Heart right ventricle (tissue), 16 donors: ENCODE data around the gene NTSR1. TPM values are rescaled to one million over a fixed set of nuclear protein-coding genes. Genes with fewer than 3 reads are reported as not detected.

Experiments
- ATAC-seq, 8 donors: fragments of 200-7000 bp; cut with Tn5 transposase; one replicate each; pipeline ENCODE4 v1.9.1; 2020; ENCODE audit warnings: mild to moderate bottlenecking in 8 of 8, moderate library complexity in 8 of 8, moderate number of reproducible peaks in 1 of 8
- DNase-seq, 2 donors: peaks; one replicate each; pipeline ENCODE4 v3.0.0-alpha.2; 2020
- H3K27ac ChIP-seq, 10 donors: fragments of 200-600 bp; sonication (generic) in 2 of 10; one replicate each; pipeline versions ENCODE4 v1.5.0 to v1.8.0; 2020 to 2022; ENCODE audit warnings: mild to moderate bottlenecking in 3 of 10
- H3K27me3 ChIP-seq, 7 donors: fragments of 200-600 bp; one replicate each; pipeline ENCODE4 v1.8.0; 2021 to 2022; ENCODE audit warnings: mild to moderate bottlenecking in 2 of 7
- H3K36me3 ChIP-seq, 9 donors: fragments of 200-600 bp; sonication (generic) in 1 of 9; one replicate each; pipeline versions ENCODE4 v1.5.0 to v1.8.0; 2020 to 2022; ENCODE audit warnings: mild to moderate bottlenecking in 2 of 9
- H3K4me1 ChIP-seq, 9 donors: fragments of 200-600 bp; sonication (generic) in 1 of 9; one replicate each; pipeline versions ENCODE4 v1.5.0 to v1.8.0; 2020 to 2022; ENCODE audit warnings: mild to moderate bottlenecking in 4 of 9
- H3K4me3 ChIP-seq, 10 donors: fragments of 200-600 bp; sonication (generic) in 2 of 10; one replicate each; pipeline versions ENCODE4 v1.5.0 to v1.8.0; 2020 to 2022; ENCODE audit warnings: mild to moderate bottlenecking in 7 of 10, moderate library complexity in 2 of 10
- H3K9me3 ChIP-seq, 11 donors: fragments of 200-600 bp in 10 of 11; sonication (generic) in 2 of 11; one replicate each; pipeline versions ENCODE4 v1.5.0 to v1.8.0; 2013 to 2022; ENCODE audit warnings: mild to moderate bottlenecking in 2 of 11, control low read depth in 1 of 11, moderate library complexity in 1 of 11
- WGBS, 2 donors: extraction: QIAGEN DNeasy Blood & Tissue Kit; methylation state at CpG; one replicate each; pipeline ENCODE4 v1.1.7; 2013; ENCODE audit warnings: inconsistent platforms in 1 of 2; 5-methylcytosine and 5-hydroxymethylcytosine counted together
- intact Hi-C, 10 donors: fragments of 100-400 bp; cut with DNase I; formaldehyde crosslinking; loops; one replicate each; pipeline versions ENCODE4 v1.11.1 to v1.14.2; 2022
- polyA plus RNA-seq, 2 donors: library from polyadenylated mRNA; stranded (reverse); fragments of 200-250 nt; gene quantifications; one replicate each; pipeline ENCODE4 v1.2.3, GENCODE V29; 2013
- total RNA-seq, 10 donors: library from RNA; stranded (reverse); fragmentation: NEBNext Ultra II Directional in 3 of 10; extraction: Animal tissue kit (Norgen Biotek cat#: 25700) in 3 of 10; gene quantifications; one replicate each; pipeline versions ENCODE4 v1.2.1 to v1.2.4, GENCODE V29; 2021 to 2023
- TF ChIP-seq, protein P1 (sequence below), 9 donors: fragments of 200-600 bp; sonication (generic) in 2 of 9; IDR thresholded peaks; one replicate each; pipeline versions ENCODE4 v1.5.0 to v1.8.0; 2021 to 2022; ENCODE audit warnings: antibody characterized with exemption in 9 of 9, mild to moderate bottlenecking in 5 of 9, moderate library complexity in 1 of 9
- donor health status: Arrhythmogenic right ventricular cardiomyopathy.
- donor health status: ischemic (EF 13 %, LVEDD 7.1; RV severe dilation, severe dysfunction).
- donor health status: healthy with polysubstance abuse.
- donor health status: DM: no; HTN: yes; CAD: no.
- donor health status: DM: no; HTN: no; CAD: no.
- donor health status: ischemic (EF 25% LVEDD 6.9; RV normal size, moderate dysfunction).
- donor health status: ischemic (EF 25% LVEDD 5.7; RV mildly dilated, moderate dysfunction).
- donor health status: healthy.
- donor health status: DM: yes; HTN: yes; CAD: no.
- donor health status: Ischemic cardiomyopathy.
- donor health status: ischemic (EF 35%, LVEDD 5.7; RV mildly dilated, moderate dysfunction).
- donor health status: nonischemic (EF 11% LVEDD 7.7; RV severe dilation, severe dysfunction).
- donor health status: DM: yes; HTN: yes; CAD: no.
- donor health status: PGD.
- donor health status: ischemic (EF 29% LVEDD 5.4; RV normal size, mild dysfunction).
- donor health status: nonischemic (EF 23%, LVEDD 6.1; RV moderate dilation, normal function).

NTSR1 gene
- total and polyA plus RNA-seq, 12 donors, result 0.08 TPM; not detected in 10

DNA sequence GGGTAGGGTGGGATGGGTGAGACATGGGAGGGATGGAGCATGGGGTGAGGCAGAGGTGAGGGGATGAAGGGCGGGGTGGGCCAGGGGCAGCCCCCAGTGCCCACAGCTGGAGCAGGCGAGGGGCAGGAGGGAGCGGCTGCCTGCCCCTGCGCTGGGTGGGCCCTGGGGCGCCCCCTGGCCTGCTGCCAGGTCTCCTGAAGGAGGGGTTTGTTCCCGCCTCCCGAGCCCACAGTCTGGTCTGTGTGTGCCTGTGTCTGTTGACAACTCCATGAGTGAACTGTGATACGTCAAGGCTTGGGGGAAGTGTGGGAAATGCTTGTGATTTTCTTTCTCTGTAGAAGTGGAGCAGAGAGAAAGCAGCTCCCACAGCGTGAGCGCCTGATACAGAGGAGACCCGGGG lies 76.8 kb downstream of the NTSR1 start:
- Histone ChIP-seq H3K4me3 (no peak overlapping the region), H3K27me3 (no peaks in the 10 kb centered on the region), H3K4me1 (peaks cover 3 to 27% (median 15%) of the 10 kb centered on the region in 9 donors), H3K27ac (no peak overlapping the region), H3K9me3 (no peaks in the 10 kb centered on the region), H3K36me3 (no peaks in the 10 kb centered on the region)
- WGBS, 2 donors, result 49 to 66% methylated on average over 11 of the region's 11 CpGs
- no peak for ATAC-seq
- intact Hi-C loops, result loop anchor here in 1 of 10 donors (5.0 kb wide), 2 partner anchors 113 to 283 kb away; no protein-coding TSS in a partner anchor
- TF ChIP-seq, protein P1, sequence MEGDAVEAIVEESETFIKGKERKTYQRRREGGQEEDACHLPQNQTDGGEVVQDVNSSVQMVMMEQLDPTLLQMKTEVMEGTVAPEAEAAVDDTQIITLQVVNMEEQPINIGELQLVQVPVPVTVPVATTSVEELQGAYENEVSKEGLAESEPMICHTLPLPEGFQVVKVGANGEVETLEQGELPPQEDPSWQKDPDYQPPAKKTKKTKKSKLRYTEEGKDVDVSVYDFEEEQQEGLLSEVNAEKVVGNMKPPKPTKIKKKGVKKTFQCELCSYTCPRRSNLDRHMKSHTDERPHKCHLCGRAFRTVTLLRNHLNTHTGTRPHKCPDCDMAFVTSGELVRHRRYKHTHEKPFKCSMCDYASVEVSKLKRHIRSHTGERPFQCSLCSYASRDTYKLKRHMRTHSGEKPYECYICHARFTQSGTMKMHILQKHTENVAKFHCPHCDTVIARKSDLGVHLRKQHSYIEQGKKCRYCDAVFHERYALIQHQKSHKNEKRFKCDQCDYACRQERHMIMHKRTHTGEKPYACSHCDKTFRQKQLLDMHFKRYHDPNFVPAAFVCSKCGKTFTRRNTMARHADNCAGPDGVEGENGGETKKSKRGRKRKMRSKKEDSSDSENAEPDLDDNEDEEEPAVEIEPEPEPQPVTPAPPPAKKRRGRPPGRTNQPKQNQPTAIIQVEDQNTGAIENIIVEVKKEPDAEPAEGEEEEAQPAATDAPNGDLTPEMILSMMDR (IDR thresholded peaks at IDR 0.05), result no peak
- DNase-seq, result no peak

DNA sequence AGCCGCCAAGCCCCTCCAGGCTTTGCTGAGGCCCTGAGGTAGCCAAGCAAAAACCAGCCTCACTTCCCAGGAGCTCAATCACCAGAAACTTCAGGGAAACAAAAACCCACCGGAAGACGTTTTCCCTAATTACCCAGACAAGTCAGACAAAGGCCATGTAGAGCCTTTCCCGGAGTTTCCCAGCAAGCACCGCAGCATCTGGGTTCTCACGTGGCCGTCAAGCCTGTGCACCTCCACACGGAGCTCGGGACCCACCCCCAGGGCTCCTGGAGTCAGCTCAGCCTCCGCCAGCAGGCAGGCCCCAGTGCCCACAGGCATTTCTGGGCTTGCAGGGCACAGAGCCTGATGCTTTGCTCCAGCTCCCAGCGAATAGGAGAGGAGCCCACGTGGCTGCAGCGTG lies 77.5 kb downstream of the NTSR1 start:
- no peaks in the 10 kb centered on the region for H3K9me3 ChIP-seq
- H3K4me1 ChIP-seq, result peaks cover 3 to 28% (median 18%) of the 10 kb centered on the region in 9 donors
- no peaks in the 10 kb centered on the region for H3K27me3 ChIP-seq
- intact Hi-C loops, result loop anchor here in 1 of 10 donors (5.0 kb wide), 2 partner anchors 114 to 284 kb away; no protein-coding TSS in a partner anchor
- ATAC-seq (no peak), DNase-seq (no peak)
- TF ChIP-seq, protein P1 (IDR thresholded peaks at IDR 0.05), result no peak
- WGBS, 2 donors, result 77 to 79% methylated on average over 13 of the region's 13 CpGs
- no peak overlapping the region for H3K27ac ChIP-seq
- no peaks in the 10 kb centered on the region for H3K36me3 ChIP-seq
- no peak overlapping the region for H3K4me3 ChIP-seq

DNA sequence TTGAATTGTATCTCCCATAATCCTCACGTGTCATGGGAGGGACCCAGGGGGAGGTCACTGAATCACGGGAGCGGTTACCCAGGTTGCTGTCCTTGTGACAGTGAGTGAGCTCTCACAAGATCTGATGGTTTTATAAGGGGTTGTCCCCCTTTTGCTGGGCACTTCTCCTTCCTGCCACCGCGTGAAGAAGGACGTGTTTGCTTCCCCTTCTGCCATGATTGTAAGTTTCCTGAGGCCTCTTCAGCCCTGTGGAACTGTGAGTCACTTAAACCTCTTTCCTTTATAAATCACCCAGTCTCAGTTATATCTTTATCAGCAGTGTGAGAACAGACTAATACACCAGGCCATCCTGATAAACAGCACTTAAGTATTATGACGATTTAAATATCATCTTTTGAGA lies 78.7 kb downstream of the NTSR1 start:
- Histone ChIP-seq H3K27me3 (no peaks in the 10 kb centered on the region), H3K27ac (no peak overlapping the region), H3K36me3 (no peaks in the 10 kb centered on the region), H3K9me3 (no peaks in the 10 kb centered on the region), H3K4me1 (peaks cover 6 to 31% (median 22%) of the 10 kb centered on the region in 9 donors), H3K4me3 (no peak overlapping the region)
- ATAC-seq (no peak), DNase-seq (no peak)
- TF ChIP-seq, protein P1 (IDR thresholded peaks at IDR 0.05), result no peak
- intact Hi-C loops, result loop anchor here in 1 of 10 donors (5.0 kb wide), 2 partner anchors 115 to 285 kb away; no protein-coding TSS in a partner anchor
- WGBS, 2 donors, result 75 to 81% methylated on average over 7 of the region's 7 CpGs

DNA sequence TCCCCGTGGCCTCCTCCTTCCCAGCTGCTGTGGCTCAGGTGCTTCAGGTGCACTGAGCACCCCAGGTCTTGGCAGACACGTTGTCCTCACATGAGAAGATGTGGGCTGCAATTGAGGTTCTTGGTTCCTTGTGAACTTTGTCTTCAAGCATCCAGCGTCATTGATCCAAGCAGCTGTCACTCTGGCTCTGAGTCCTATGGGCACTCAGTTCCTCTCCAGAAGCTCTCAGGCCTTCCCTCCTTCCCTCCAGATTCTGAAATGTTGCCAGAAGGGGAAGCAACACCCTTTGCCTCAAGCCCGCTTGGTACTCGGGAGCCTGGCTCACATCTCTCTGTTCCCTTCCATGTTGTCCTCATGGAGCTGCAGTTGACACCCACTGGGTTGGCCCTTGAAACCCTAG lies 79.2 kb downstream of the NTSR1 start:
- Histone ChIP-seq H3K4me1 (peaks cover 5 to 25% (median 16%) of the 10 kb centered on the region in 9 donors), H3K9me3 (no peaks in the 10 kb centered on the region), H3K36me3 (no peaks in the 10 kb centered on the region), H3K27me3 (no peaks in the 10 kb centered on the region), H3K27ac (no peak overlapping the region), H3K4me3 (no peak overlapping the region)
- TF ChIP-seq, protein P1 (IDR thresholded peaks at IDR 0.05), result no peak
- DNase-seq, result no peak
- intact Hi-C loops, result loop anchor here in 2 of 10 donors (2.0 to 5.0 kb wide), 3 partner anchors 116 to 286 kb away; no protein-coding TSS in a partner anchor
- 83 to 91% methylated on average over 5 of the region's 5 CpGs for WGBS, 2 donors
- ATAC-seq, result no peak
